Measurements from ENCODE around the gene TMCO6. TPM values are rescaled to one million over a fixed set of nuclear protein-coding genes. Genes with fewer than 3 reads are reported as not detected.

The TMCO6 gene
- total and polyA plus RNA-seq, 9 of the 15 experiments (the other 6 are each of a cell fraction or from before 2014, with no cell fraction given): 3.4 to 46.4 (median 16.7) TPM

GRCh38 chr5:140638898-140639147, 428 bp upstream of the TMCO6 start (continued):
- TF ChIP-seq NR2C1 (IDR thresholded peaks at IDR 0.05): peak; percentile 71; the same call in 1 of the 2 replicates
- peak; percentile 83 for TF ChIP-seq NR2C1 (tag; IDR thresholded peaks at IDR 0.05)
- peak; percentile 4 for TF ChIP-seq ETS2 (tag; IDR thresholded peaks at IDR 0.05; ENCODE audit: borderline replicate concordance, poor library complexity, severe bottlenecking)
- peak; percentile 3 for TF ChIP-seq TAF1 (IDR thresholded peaks at IDR 0.05; ENCODE audit: control insufficient read depth, extremely low read depth, insufficient read depth, low read length, severe bottlenecking)
- 0 out of 2 replicates have a peak, but pooled peaks have one; percentile 72 for TF ChIP-seq CREB5 (CRISPR knock-in tag; IDR thresholded peaks at IDR 0.05)
- TF ChIP-seq ZKSCAN8 (CRISPR knock-in tag; IDR thresholded peaks at IDR 0.05): 0 out of 2 replicates have a peak, but pooled peaks have one; percentile 7
- TF ChIP-seq BRD4 (IDR thresholded peaks at IDR 0.05): peak; percentile 71
- TF ChIP-seq NUFIP1 (IDR thresholded peaks at IDR 0.05; ENCODE audit: partially characterized antibody): peak; percentile 14
- TF ChIP-seq AFF1 (IDR thresholded peaks at IDR 0.05; ENCODE audit: low read depth in 1 of 2, partially characterized antibody in 2 of 2): peak; percentile 12 to 30

All from K562 (cell line).